Liver (tissue), 3 donors: ENCODE data around the gene PTMS.

Experiments
- ATF3 ChIP-seq: IDR thresholded peaks from 2 replicates; pipeline ENCODE4 v1.6.1; 2016; ENCODE audit warnings: antibody characterized with exemption
- EGR1 ChIP-seq, 2 donors: IDR thresholded peaks; 2 replicates each; pipeline ENCODE4 v1.6.1; 2016 to 2018; ENCODE audit warnings: antibody characterized with exemption in 2 of 2, low read depth in 2 of 2
- GABPA ChIP-seq, 2 donors: IDR thresholded peaks in 1 of 2; conservative IDR thresholded peaks in 1 of 2; 2 replicates each; pipeline ENCODE4 v1.6.1; 2016; ENCODE audit warnings: antibody characterized with exemption in 2 of 2, mild to moderate bottlenecking in 1 of 2, moderate library complexity in 1 of 2
- HNF4A ChIP-seq, 2 donors: conservative IDR thresholded peaks; 2 replicates each; pipeline ENCODE4 v1.6.1; 2016; ENCODE audit warnings: antibody characterized with exemption in 2 of 2, mild to moderate bottlenecking in 2 of 2
- HNF4G ChIP-seq: IDR thresholded peaks from 2 replicates; pipeline ENCODE4 v1.6.1; 2016; ENCODE audit warnings: antibody characterized with exemption
- JUND ChIP-seq, 2 donors: IDR thresholded peaks; 2 replicates each; pipeline ENCODE4 v1.6.1; 2016; ENCODE audit warnings: antibody characterized with exemption in 2 of 2
- NR2F2 ChIP-seq: IDR thresholded peaks from 2 replicates; pipeline ENCODE4 v1.6.1; 2016; ENCODE audit warnings: antibody characterized with exemption
- RAD21 ChIP-seq, 2 donors: IDR thresholded peaks; 2 replicates each; pipeline ENCODE4 v1.6.1; 2016; ENCODE audit warnings: antibody characterized with exemption in 2 of 2, mild to moderate bottlenecking in 2 of 2
- SP1 ChIP-seq: IDR thresholded peaks from 2 replicates; pipeline ENCODE4 v1.6.1; 2018; ENCODE audit warnings: antibody characterized with exemption, mild to moderate bottlenecking
- TAF1 ChIP-seq: conservative IDR thresholded peaks from 2 replicates; pipeline ENCODE4 v1.6.1; 2016; ENCODE audit warnings: antibody characterized with exemption, mild to moderate bottlenecking
- YY1 ChIP-seq: IDR thresholded peaks from 2 replicates; pipeline ENCODE4 v1.6.1; 2016; ENCODE audit warnings: antibody characterized with exemption, mild to moderate bottlenecking
- TF ChIP-seq, protein P1 (sequence below): fragments of 150-350 bp; IDR thresholded peaks from 2 replicates; pipeline ENCODE4 v1.5.1; 2017; ENCODE audit warnings: improper control_type of control experiment, low read depth, low read length; ENCODE audit not compliant: missing input control
- TF ChIP-seq, protein P2 (sequence below): IDR thresholded peaks from 2 replicates; pipeline ENCODE4 v1.6.1; 2016; ENCODE audit warnings: antibody characterized with exemption
- TF ChIP-seq, protein P3 (sequence below): IDR thresholded peaks from 2 replicates; pipeline ENCODE4 v1.6.1; 2016; ENCODE audit warnings: antibody characterized with exemption, mild to moderate bottlenecking
- donor health status: healthy.
- donor health status: healthy.

GRCh38 chr12:6791931-6792520 is 25.9 kb downstream of the PTMS start:
- TF ChIP-seq, protein P1, sequence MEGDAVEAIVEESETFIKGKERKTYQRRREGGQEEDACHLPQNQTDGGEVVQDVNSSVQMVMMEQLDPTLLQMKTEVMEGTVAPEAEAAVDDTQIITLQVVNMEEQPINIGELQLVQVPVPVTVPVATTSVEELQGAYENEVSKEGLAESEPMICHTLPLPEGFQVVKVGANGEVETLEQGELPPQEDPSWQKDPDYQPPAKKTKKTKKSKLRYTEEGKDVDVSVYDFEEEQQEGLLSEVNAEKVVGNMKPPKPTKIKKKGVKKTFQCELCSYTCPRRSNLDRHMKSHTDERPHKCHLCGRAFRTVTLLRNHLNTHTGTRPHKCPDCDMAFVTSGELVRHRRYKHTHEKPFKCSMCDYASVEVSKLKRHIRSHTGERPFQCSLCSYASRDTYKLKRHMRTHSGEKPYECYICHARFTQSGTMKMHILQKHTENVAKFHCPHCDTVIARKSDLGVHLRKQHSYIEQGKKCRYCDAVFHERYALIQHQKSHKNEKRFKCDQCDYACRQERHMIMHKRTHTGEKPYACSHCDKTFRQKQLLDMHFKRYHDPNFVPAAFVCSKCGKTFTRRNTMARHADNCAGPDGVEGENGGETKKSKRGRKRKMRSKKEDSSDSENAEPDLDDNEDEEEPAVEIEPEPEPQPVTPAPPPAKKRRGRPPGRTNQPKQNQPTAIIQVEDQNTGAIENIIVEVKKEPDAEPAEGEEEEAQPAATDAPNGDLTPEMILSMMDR = no peak
- TF ChIP-seq, protein P2, sequence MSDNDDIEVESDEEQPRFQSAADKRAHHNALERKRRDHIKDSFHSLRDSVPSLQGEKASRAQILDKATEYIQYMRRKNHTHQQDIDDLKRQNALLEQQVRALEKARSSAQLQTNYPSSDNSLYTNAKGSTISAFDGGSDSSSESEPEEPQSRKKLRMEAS = no peak
- TF ChIP-seq TAF1 = no peak
- TF ChIP-seq, protein P3, sequence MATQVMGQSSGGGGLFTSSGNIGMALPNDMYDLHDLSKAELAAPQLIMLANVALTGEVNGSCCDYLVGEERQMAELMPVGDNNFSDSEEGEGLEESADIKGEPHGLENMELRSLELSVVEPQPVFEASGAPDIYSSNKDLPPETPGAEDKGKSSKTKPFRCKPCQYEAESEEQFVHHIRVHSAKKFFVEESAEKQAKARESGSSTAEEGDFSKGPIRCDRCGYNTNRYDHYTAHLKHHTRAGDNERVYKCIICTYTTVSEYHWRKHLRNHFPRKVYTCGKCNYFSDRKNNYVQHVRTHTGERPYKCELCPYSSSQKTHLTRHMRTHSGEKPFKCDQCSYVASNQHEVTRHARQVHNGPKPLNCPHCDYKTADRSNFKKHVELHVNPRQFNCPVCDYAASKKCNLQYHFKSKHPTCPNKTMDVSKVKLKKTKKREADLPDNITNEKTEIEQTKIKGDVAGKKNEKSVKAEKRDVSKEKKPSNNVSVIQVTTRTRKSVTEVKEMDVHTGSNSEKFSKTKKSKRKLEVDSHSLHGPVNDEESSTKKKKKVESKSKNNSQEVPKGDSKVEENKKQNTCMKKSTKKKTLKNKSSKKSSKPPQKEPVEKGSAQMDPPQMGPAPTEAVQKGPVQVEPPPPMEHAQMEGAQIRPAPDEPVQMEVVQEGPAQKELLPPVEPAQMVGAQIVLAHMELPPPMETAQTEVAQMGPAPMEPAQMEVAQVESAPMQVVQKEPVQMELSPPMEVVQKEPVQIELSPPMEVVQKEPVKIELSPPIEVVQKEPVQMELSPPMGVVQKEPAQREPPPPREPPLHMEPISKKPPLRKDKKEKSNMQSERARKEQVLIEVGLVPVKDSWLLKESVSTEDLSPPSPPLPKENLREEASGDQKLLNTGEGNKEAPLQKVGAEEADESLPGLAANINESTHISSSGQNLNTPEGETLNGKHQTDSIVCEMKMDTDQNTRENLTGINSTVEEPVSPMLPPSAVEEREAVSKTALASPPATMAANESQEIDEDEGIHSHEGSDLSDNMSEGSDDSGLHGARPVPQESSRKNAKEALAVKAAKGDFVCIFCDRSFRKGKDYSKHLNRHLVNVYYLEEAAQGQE = no peak
- TF ChIP-seq EGR1 (IDR thresholded peaks at IDR 0.05; ENCODE audit: low read depth in 2 of 2) = no peak
- no peak for TF ChIP-seq JUND (IDR thresholded peaks at IDR 0.05)
- TF ChIP-seq HNF4A (conservative IDR thresholded peaks at IDR 0.05) = no peak
- TF ChIP-seq ATF3 = no peak
- no peak for TF ChIP-seq GABPA (IDR thresholded peaks at IDR 0.05 in 1 of 2, conservative IDR thresholded peaks at IDR 0.05 in 1 of 2)
- no peak for TF ChIP-seq HNF4G
- no peak for TF ChIP-seq NR2F2
- TF ChIP-seq YY1 = no peak
- TF ChIP-seq SP1 = no peak
- no peak for TF ChIP-seq RAD21 (IDR thresholded peaks at IDR 0.05)
